CD4-positive, alpha-beta T cell treated with Interleukin-1 beta for 1 hour (primary cell): ENCODE data around the gene ANGPTL4.
"Not testable (repeated sequence)": the region's sequence is repeated elsewhere in the genome, so short reads cannot be mapped to it uniquely, and the experiment has no call there.

Experiments used
- DNase-seq, 2 donors: peaks; one replicate each; pipeline ENCODE4 v3.0.0-alpha.2; 2020 to 2022

ANGPTL4 gene, protein sequence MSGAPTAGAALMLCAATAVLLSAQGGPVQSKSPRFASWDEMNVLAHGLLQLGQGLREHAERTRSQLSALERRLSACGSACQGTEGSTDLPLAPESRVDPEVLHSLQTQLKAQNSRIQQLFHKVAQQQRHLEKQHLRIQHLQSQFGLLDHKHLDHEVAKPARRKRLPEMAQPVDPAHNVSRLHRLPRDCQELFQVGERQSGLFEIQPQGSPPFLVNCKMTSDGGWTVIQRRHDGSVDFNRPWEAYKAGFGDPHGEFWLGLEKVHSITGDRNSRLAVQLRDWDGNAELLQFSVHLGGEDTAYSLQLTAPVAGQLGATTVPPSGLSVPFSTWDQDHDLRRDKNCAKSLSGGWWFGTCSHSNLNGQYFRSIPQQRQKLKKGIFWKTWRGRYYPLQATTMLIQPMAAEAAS

DNA sequence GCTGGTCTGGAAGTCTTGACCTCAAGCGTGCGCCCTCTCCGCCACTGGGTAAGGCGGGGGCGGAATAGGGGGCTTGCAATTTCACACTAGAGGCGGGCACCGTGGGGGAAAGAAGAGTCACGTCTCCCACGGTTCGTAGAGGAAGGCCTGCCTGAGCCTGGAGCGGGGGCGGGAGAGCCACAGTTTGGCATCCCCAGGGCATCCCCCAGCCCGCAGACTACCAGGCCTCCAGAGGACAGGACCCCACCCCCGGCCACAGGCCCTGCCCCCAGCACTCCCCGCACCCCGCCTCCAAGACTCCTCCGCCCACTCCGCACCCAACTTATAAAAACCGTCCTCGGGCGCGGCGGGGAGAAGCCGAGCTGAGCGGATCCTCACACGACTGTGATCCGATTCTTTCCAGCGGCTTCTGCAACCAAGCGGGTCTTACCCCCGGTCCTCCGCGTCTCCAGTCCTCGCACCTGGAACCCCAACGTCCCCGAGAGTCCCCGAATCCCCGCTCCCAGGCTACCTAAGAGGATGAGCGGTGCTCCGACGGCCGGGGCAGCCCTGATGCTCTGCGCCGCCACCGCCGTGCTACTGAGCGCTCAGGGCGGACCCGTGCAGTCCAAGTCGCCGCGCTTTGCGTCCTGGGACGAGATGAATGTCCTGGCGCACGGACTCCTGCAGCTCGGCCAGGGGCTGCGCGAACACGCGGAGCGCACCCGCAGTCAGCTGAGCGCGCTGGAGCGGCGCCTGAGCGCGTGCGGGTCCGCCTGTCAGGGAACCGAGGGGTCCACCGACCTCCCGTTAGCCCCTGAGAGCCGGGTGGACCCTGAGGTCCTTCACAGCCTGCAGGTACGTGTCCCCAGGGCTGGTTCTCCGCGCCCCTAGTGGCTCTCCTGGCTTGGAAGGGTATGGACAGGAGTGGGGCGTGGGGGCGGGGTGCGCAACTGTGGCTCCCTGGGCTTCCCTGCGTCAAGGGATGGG lies at the start of gene ANGPTL4:
TSS of gene ANGPTL4 (plus strand) at position 353 of the 969 bp plus-strand sequence. CDS start at position 520, 167 bp downstream.
- peak; percentile 32 to 49 for DNase-seq

DNA sequence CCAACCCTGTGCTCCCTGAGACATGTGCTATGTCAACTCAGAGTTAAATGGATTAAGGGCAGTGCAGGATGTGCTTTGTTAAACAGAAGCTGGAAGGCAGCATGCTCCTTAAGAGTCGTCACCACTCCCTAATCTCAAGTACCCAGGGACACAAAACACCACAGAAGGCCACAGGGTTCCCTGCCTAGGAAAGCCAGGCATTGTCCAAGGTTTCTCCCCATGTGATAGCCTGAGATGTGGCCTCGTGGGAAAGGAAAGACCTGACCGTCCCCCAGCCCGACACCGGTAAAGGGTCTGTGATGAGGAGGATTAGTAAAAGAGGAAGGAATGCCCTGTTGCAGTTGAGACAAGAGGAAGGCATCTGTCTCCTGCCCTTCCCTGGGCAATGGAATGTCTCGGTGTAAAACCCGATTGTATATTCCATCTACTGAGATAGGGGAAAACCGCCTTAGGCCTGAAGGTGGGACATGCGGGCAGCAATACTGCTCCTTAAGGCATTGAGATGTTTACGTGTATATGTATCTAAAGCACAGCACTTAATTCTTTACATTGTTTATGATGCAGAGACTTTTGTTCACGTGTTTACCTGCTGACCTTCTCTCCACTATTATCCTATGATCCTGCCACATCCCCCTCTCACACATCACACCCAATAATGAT lies 48.8 kb upstream of the ANGPTL4 start:
- DNase-seq = not testable (repeated sequence)

DNA sequence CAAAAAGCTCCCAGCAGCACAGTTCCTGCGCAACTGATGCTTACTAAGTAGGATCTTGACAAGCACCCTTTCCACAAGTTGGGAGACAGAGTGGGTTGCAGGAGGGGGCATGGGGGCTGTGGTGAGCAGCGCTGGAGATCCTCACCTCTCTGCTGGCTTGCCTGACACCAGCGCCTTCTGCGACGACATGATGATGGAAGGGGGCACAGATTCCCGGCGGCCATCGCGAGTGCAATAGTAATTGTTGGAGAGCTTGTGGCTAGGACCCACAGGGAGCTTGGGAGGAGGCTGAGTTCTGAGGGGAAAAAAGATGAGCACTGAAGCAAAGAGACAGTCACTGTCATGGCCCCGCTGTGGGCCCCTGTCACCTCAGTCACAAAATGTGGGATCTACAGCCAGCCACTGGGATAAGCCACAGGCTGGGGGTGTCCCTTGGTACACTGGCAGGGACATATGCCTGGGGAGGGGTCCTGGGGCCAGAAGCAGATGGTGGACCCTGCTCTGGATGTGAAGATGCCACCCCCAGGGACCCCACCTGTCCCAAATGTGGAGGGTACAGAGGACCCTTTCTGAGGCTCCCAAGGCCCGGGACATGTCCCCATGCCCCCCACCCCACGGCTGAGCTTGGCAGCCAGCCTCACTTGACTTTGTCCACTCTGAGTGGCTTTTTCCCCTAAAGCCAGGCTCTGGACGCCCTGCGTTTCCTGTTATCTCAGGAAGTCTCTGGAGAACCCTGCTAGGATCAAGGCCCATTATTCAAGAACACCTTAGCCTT lies 47.4 kb upstream of the ANGPTL4 start:
- no peak for DNase-seq

DNA sequence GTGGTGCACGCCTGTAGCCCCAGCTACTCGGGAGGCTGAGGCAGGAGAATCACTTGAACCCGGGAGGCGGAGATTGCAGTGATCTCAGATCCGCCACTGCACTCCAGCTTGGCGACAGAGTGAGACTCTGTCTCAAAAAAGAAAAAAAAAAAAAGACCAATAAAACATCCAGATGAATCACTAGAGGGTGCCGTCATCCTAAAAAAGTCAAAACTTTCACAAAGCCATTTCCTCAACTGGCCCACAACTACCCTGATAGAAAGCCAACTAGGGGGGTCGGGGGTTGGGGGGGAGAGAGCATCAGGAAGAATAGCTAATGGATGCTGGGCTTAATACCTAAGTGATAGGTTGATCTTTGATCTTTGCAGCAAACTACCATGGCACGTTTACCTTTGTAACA lies 45.1 kb upstream of the ANGPTL4 start:
- DNase-seq = not testable (repeated sequence)

DNA sequence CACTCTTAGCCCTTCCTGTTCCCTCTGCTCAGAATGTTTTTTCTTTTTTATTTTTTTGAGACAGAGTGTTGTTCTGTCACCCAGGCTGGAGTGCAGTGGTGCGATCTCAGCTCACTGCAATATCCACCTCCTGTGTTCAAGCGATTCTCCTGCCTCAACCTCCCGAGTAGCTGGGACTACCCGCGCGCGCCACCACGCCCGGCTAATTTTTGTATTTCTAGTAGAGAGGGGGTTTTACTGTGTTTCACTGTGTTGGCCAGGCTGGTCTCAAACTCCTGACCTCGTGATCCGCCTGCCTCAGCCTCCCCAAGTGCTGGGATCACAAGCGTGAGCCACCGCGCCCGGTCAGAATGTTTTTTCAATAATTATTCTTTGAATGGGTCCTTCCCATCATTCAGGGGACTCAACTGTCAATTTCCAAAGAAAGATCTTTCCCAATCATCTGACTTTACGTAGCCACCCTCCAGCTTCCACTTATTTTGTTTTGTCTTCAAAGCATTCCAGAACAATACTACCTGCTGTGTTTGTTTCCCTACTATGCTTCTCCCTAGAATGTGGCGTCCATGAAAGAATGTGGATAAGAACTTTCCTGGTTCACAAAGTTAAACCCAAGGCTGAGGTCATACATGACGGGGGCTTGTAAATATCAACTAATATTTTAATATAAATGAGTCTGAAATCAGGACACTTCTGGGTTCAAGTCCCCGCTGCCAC lies 44.0 kb upstream of the ANGPTL4 start:
- no peak for DNase-seq

DNA sequence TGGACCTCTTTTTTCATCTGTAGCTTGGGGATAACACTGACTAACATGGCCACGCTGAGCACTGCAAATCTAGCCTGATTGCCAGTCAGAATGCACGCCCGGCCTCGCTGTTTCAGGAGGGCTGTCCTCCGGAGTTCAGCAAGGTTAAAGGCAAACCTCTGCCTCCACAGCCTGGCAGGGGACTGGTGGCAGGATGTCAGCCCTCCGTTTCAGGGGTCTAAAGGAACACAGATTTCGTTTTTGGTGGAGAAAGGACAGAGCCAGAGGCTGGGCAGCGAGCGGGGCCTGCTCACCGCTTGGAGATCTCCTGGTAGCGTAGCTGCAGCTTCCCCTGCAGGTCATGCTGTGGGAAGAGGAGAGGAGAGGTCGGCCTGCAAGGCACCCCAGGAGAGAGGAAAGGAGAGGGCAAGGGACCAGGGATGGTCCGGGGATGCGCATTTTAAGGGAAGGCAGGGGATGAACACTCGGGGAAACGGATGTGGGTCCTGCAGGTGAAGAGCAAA lies 43.3 kb upstream of the ANGPTL4 start:
- DNase-seq = no peak

DNA sequence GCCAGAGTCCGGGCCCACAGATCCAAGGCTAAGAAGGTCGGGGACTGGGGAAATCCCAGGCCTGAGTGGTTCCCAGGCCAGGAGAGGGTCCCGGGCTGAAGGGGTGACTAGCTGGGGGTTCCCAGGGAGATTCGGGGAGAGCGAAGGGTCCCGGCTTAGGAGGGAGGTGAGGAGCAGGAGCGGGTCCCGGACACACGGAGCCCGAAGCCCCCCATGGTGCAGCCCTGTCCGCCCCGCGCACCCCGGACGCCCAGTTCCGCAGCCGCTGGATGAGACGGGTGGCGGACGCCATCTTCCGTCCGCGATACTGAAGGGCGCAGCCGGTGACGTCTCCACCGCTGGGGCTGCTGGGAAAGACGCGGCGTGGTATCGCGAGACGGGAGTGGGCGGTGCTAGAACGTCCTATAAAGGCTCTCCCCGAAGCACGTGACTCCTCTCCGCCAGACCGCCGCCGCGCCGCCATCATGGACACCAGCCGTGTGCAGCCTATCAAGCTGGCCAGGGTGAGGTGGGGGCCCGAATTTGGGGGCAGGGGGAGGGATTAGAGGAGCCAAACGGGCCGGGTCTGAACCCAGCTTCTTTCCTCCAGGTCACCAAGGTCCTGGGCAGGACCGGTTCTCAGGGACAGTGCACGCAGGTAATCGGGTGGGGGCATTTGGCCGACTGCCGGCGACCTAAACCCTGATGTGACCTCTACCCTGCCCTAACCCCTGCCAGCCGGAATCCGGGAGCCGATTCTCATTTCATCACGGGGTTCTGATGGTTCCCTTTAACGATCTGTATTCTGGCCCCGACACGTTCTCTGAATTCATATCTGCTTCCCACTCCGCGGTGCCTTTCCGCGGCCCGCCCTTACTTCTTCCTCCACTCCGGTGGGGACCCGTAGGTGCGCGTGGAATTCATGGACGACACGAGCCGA lies 42.6 kb upstream of the ANGPTL4 start, which contains the start of the genes NDUFA7 and RPS28:
TSS of gene NDUFA7 (minus strand) at position 309 of the 919 bp plus-strand sequence. CDS start at position 292, 17 bp downstream.
TSS of gene RPS28 (plus strand) at position 430 of the 919 bp plus-strand sequence. CDS start at position 465, 35 bp downstream.
- peak; percentile 97 for DNase-seq

DNA sequence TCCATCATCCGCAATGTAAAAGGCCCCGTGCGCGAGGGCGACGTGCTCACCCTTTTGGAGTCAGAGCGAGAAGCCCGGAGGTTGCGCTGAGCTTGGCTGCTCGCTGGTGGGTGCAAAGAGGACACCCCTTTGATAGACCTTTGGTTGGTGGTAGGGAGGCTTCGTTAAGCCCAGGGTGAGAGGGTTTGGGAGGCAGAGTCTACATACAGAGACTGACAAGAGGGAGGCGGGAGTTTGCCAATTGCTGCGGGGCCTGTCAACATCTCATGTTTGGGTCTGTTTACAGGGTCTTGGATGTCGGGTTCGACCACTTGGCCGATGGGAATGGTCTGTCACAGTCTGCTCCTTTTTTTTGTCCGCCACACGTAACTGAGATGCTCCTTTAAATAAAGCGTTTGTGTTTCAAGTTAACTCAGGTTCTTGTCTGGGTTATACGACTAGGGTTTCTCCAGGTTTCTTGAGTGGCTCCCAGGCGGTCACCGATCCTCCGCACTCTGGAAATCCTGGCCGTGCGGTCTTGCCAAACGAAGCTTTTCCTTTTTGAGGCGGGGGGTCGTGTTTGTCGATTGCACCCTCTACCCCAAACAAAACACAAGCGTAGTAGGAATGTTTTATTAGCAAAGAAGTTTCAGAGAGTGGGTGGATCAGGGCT lies 41.8 kb upstream of the ANGPTL4 start:
- no peak for DNase-seq

DNA sequence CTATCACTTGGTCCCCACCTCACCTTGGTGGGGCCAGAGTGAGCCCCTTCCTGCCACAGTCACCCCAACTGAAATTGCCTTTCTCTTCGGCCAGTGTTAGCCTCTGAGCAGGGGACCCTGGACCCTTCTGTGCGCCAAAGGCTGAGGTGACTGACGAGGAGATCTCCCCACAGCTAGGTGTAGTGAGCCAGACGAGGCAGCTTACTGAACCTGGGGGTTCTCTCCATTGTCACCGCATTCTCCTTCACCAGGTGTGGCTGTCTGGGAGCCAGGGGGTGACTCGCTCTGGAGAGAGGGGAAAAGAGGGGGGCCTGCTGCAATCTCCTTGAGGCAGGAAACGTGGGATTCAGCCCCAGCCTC lies 41.3 kb upstream of the ANGPTL4 start:
- DNase-seq = no peak

DNA sequence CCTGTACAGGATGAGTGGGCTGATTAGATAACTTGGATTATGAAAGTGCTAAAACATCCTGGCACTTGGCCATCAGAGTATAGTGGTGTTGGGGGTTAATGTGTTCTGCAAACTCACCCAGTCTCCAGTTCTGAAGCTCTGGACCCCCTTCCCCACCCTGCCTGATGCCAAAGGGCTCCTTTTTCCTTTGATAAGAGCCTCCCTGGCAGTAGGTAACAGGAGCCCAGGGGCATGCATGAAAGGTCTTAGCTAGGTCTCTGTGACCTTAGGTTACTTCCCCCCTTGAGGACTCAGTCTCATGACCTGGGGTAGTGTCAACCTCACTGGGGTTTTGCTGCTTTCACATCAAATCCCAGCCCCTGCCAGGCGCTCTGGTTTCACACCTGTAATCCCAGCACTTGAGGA lies 40.2 kb upstream of the ANGPTL4 start:
- no peak for DNase-seq

DNA sequence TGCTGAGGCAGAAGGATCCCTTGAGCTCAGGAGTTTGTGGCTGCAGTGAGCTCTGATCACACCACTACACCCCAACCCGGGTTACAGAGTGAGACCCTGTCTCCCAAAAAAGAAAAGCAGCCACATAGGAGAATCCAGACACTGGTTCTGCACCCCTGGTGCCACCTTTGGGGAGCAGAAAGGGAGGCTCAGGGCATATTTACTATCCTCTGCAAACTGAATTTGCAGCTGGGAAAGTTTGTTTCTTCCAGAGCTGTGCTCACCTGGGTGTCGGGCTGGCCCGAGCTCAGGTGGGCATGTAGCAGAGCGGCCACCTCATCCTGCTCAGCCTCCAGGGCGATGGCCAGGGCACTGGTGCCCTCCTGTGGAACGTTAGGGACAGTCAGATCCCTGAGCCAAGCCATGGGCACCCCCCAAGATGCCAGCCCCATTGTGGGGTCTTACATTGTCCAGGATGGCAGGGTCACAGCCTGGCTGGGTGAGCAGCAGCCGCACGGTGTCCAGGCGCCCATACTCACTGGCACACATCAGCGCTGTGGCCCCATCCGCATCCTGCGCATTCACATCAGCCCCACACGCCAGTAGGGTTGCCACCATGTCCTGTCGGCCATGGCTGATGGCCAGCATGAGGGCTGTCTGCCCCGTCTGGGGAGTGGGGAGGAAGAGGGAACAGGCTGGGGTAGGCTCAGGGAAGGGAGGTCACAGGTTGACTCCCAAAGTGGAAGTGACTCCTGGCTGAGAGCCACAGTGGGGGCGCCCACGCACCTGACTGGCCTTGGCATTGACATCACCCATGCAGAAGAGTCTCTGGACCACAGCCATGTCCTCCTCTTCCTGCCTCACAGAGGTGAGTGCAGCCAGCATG lies 39.5 kb upstream of the ANGPTL4 start:
- no peak for DNase-seq

DNA sequence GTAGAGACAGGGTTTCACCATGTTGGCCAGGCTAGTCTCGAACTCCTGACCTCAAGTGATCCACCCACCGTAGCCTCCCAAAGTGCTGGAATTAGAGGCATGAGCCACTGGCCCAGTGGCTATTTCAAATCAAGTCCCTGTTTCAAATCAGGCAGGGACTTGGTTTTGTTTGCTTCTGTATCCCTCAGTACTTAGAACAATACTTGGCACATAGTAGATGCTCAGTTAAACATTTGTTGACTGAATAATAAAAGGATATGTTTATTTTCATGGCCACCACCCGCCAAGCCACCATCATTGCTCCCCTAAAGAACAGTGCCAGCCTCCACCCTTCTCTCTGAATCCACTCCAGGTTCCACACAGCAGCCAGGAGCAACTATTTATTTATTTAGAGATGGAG lies 38.5 kb upstream of the ANGPTL4 start:
- DNase-seq = no peak

DNA sequence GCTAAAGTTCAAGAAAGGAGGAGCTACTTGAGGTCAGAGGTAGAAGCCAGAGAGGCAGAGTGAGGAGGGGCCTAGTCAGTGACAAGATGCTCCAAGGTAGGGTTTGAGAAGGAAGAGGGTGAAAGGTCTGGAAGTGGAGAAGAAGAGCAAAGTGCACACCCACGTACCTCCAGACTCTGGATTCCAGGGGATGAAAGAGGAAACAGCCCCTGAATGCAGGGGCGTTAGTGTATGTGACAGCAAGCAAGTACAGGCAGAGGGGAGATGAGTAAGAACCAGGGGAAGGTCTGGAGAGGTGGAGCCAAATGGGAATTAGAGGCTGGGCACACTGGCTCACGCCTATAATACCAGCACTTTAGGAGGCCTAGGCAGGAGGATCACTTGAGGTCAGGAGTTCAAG lies 34.0 kb upstream of the ANGPTL4 start:
- no peak for DNase-seq

DNA sequence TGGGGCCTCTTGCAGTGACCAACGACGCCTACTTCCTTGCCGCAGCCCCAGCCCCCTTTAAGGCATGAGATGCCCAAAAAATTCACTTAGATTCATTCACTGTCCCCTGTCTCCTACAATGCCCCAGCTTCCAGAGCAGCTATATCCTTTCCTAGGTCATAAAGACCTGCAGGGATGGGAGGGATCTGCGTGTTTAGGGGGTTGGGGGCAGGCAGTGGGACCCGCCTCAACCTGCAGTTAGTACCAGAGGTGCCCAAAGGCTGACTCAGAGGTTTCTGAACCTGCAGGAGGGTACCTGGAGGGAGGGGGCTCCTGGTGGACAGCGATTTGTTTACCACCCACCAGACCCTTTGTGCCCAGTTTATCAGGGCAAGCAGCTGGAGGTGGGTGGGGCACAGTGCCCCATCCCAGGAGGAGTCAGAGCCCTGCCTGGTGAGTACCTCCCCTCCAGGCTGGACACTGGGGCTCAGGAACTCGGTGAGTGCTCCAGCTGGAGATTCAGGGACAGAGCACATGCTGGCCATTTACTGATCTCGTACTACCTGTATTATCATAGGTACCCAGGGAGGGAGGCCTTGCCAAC lies 32.6 kb upstream of the ANGPTL4 start:
- no peak for DNase-seq

DNA sequence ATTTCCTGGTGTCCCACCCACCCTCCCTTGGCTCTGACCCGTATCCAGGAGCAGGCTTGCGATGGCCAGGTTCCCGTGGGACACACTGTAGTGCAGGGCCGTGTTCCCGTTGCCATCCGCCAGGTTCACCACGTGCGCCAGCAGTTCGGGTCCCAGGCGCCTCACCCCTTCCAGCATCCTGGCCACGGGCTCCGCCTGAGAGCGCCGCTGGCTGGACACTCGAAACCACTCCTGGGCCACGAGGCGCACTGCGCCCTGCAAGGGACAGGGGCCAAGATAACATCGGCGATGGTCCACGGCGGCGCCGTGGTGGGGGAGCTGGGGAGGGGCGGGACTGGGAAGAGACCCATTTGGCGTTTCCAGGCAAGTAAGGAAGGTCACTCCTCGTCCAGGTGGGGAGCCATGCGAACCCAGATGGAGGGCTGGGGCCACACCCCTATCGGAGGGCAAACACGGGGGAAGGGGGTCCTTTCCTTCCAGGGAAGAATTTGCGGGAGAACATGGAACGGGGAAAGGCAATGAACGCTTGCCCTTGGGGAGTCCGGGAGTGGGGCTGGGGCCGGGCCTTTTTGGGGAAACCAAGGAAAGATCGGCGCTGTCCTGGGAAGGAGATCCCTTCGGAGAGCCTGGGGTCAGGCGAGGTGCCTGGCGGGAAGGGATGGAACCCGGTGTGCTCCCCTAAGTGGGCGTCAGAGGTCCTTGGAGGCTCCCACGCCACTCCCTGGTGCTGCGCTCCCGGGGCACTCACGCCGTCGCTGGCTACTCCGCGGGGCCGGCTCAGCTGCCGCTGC lies 30.8 kb upstream of the ANGPTL4 start:
- no peak for DNase-seq

DNA sequence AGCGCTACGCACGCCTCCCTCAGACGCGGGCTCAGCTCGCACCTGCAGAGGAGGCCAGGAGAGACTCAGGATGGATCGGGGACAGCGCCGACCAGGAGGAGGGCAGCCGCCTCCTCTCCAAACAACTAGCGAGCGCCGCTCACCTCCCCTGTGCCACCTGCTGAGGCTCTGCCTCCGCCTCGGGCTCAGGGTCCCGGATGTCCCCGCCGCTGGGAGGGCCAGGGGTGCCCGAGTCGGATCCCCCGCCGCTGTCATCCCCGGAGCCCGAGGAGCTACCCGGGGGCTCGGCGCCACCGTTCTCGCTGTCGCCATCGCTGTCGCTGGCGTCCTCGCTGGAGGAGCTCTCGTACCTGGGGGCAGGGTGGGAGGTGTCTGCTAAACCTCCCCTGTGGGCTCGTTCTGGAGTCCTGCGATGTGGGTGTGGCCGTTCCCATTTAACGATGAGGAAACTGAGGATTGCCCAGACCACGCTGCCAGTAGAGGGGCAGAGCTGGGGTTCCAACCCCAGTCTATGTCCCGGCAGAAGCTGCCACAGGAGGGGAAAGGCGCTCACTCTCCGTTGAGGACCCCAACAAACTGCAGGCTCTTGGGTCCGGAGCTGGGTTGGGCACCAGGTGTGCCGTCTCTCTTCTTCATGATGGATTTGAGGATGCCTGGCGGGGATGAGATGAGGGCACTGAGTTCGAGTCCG lies 30.0 kb upstream of the ANGPTL4 start:
- DNase-seq = no peak
